ENCODE measurements around the gene PDZRN3.

Gene PDZRN3

GRCh38 chr3:73475175-73475574, 149.6 kb downstream of the PDZRN3 start:
- H3K4me3 ChIP-seq (ENCODE audit: low read length): no peak overlapping the region
- no peak for TF ChIP-seq CTCF (conservative IDR thresholded peaks at IDR 0.05; ENCODE audit: low read length)
- no peak for DNase-seq (ENCODE audit: low read depth)

GRCh38 chr3:73474619-73475018, 150.1 kb downstream of the PDZRN3 start:
- no peak for TF ChIP-seq CTCF (conservative IDR thresholded peaks at IDR 0.05; ENCODE audit: low read length)
- H3K4me3 ChIP-seq (ENCODE audit: low read length): no peak overlapping the region
- DNase-seq (ENCODE audit: low read depth): no peak

GRCh38 chr3:73473898-73474416, 150.8 kb downstream of the PDZRN3 start:
- TF ChIP-seq CTCF (conservative IDR thresholded peaks at IDR 0.05; ENCODE audit: low read length): no peak
- no peak for DNase-seq (ENCODE audit: low read depth)
- no peak overlapping the region for H3K4me3 ChIP-seq (ENCODE audit: low read length)

GRCh38 chr3:73473181-73473897, 151.4 kb downstream of the PDZRN3 start:
- TF ChIP-seq CTCF (conservative IDR thresholded peaks at IDR 0.05; ENCODE audit: low read length): no peak
- H3K4me3 ChIP-seq (ENCODE audit: low read length): no peak overlapping the region
- DNase-seq (ENCODE audit: low read depth): no peak

- DNase-seq (ENCODE audit: low read depth): no peak
- no peak overlapping the region for H3K4me3 ChIP-seq (ENCODE audit: low read length)
- no peak for TF ChIP-seq CTCF (conservative IDR thresholded peaks at IDR 0.05; ENCODE audit: low read length)
These were observed 152.6 kb downstream of the PDZRN3 start for GRCh38 chr3:73471986-73472787.

- H3K4me3 ChIP-seq (ENCODE audit: low read length): no peak overlapping the region
- TF ChIP-seq CTCF (conservative IDR thresholded peaks at IDR 0.05; ENCODE audit: low read length): no peak
- DNase-seq (ENCODE audit: low read depth): no peak
These were observed 153.9 kb downstream of the PDZRN3 start for GRCh38 chr3:73470860-73471259.

Data from AG10803 (cell line).